Activated CD4-positive, alpha-beta T cell treated with anti-CD3 and anti-CD28 coated beads, Interleukin-2, amount 50 U/mL, for 1 hour (primary cell): ENCODE data around the gene SRPK2.

ENCODE experiments used
- DNase-seq: peaks from one replicate; pipeline ENCODE4 v3.0.0-alpha.2; 2020

SRPK2 gene

DNA sequence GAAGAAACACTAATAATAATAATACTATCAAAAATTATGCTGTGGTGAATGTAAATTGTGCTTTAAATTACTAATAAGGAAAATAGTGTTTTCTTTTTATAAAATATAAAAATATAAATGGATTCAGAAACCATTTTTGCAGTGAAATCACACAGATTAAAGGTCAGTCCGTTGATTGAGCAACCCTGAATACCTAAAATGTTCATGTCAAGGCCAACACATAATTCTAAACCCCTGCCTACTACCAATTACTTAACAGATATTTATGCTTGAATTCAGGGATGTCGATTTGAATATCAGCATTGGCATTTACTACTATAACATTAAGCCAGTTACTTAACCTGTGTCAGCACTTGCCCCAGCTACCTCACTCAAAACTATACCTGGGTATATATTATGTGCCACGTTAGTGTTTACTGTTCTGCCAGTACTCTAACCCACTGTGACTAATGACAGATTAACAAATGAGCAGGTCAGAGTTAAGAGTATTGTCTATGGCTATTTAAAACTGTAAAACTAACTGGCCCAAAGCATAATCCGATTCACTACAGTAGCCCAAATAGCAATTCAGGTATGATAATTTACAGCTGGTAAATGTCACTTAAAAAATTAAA, 209.7 kb downstream of the SRPK2 start:
- no peak for DNase-seq

DNA sequence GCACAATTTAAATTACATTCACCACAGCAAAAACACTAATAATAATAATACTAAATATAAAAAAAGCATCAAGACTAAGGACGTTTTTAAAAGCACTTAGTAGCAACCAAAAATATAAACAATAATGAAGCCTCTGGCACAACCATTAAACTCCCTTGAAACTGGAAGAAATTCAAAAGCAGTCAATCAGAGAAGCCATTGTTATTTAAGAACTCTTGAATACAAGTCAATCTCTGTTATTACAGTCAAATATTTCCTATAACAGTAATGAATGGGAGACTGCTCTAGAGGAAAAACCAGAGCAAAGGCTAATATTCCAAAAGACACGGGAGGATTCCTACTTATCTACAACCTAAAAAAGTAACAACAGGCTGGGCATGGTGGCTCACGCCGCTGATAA, 210.5 kb downstream of the SRPK2 start:
- DNase-seq: no peak

DNA sequence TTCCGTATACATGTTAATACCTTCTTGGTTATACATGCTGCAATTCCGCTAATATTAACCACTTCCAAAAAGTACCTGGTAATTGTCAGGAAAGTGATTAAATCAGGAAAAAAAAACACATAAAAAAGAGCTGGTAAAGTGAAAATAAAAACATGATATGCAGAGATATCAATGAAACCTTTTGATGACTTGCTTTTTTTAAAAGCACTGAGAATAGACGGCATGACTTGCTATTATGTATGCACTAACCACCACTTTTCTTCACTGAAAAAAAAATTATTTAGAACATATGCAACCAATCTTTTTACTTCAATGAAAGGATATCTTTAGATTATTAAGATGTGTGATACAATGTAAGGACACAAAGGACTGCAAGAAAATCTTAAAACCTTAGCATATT, 211.7 kb downstream of the SRPK2 start:
- DNase-seq: no peak

DNA sequence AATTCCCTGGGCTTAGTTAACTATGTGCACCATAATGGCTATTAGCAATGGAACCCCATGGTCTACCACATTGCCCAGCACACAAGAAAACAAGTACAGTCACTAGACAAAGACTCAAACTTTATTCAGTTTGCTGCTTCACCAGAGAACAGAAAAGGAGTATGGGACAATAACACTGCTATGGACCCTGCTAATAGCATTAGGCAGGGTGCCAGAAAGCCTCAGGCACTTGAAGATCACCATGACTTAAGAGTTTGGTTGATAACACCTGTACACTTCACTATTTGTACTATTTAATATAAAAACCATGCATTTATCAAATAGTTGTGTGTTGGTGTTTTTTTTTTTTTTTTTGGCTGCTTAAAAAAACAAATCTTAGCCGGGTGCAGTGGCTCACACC, 215.1 kb downstream of the SRPK2 start:
- no peak for DNase-seq

DNA sequence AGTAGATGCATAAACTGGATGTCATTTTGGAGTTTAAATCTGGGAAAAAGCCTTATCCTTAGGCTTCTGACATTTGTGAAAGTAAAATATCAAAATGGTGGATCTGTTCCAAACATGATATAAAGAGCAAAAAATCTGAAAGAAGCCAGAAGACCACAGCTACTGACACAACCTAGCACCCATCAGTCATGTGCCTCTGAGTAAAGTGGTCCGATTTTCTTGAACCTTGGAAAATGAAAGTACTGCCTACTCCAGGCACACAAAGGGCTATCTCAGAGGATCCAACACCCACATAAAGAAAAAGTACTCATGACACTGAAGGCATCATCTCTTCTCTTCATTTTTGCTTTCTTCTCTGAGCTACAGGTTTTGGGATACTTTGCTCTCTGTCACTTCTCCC, 224.0 kb downstream of the SRPK2 start:
- no peak for DNase-seq

DNA sequence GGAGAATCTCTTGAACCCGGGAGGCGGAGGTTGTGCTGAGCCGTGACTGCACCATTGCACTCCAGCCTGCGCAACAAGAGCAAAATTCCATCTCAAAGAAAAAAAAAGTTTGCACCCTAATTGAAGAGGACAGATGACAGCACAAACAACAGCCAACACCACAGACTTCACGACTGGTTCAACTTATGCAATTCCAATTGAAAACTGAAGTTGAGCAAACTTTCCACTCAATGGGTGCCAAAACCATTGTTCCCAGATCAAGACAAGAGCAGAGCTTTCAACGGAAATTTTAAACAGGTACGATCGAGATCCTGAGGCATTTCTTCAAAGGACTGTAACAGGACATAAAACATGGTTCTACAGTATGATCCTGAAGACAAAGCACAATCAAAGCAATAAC, 225.0 kb downstream of the SRPK2 start:
- no peak for DNase-seq

DNA sequence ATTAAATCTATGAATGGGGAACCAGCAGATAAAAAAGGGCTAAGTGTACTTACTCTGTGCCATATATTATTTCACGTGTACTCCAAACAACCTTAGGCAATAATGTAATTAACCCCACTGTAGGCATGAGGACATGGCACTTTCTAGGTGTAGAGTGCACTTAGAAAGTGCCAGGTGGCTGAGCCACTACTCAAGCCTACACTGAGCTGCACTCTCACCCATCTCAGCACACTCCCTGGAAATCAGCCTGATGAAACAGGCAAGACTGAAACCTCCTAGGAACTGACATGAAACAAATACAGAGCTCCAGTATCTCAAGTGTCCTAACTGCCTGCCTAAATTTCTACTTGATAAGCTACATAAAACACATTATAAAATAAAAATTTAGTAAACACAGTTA, 227.4 kb downstream of the SRPK2 start:
- DNase-seq: no peak

DNA sequence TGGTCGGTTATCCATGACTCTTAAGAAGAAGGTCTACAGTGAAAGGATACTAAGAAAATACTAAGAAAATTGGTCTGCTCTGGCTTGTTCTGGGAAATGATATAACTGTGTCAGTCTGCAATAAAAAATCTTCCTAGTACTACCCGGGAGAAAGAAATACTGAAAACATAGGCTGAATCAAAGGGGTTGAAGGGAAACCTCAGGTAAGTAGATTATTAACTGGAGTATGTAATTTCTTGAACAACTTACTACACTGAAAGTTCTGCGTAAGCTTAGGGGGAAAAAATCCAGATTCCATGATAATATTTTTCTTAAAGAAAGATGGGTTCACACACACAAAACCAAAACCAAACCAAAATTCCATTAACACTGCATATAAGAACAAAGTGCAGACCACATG, 231.4 kb downstream of the SRPK2 start:
- DNase-seq: no peak

DNA sequence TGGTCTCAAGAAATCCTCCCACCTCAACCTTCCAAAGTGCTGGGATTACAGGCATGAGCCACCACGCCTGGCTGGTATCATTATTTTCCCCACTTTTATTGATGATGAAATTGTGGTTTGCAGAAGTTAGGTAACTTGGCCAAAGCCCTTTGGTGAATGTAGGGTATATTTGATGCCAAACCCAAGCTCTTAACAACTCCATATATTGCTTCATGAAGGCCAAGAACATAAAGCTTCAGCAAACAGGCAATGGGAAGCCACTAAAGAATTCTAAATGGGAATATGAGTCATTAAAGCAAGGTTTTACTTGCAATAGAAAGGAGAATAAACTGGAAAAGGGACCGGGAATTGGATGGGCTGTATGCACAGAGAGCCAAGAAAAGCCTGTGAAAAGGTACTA, 232.0 kb downstream of the SRPK2 start:
- no peak for DNase-seq

DNA sequence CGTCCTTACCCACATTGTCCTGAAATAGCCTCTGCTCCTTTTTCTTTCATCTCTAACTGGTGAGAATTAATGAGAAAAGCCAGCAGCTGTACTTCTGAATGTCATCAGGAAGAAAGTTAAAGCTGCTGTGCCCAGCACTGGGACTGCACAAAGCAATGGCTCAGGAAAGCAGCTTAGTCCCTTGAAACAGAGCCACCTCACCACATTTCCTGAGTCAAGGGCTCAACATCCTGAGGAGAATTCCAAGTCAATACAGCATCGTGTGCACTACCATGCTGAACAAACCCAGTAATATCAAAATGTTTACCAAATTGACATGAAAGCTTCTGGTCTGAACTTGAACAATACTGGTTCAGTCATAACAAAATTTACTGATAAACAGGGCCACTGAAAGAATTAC, 234.6 kb downstream of the SRPK2 start:
- DNase-seq: no peak

DNA sequence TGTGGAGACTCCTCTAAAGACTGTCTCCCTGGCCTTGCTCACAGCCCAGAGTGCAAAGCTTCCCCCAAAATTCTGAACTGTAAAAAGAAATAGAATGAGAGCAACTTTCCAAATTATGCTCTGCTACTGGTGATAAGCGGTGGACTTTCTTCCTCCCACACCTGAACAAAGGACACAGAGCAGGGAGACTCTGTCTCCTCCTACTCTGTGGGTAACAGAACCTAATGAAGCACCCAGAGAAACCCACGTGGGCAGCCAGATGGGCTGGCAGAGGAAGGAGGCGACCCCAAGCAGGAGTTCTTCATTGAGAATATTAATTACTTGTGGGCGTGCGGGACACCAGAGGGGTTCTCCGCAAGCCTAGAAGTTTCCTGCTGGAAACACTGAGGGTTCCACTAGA, 235.2 kb downstream of the SRPK2 start:
- no peak for DNase-seq

DNA sequence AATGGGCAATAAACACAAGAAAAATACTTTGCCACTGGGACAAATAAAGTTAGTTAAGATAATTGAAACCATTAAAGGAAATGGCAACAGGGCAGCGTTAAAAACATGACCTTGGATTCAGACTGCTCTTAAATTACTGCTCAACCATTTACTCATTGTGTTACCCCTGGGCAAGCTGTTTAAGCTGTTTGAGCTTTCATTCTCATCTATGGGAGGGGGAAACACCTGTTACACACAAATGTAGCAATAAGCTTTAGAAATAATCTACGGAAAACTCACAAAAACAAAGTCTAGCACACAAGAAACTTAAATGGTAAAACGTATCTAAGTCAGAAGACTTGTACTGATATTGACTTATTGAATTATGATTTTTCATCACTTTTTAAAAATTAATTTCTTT, 237.6 kb downstream of the SRPK2 start:
- no peak for DNase-seq

DNA sequence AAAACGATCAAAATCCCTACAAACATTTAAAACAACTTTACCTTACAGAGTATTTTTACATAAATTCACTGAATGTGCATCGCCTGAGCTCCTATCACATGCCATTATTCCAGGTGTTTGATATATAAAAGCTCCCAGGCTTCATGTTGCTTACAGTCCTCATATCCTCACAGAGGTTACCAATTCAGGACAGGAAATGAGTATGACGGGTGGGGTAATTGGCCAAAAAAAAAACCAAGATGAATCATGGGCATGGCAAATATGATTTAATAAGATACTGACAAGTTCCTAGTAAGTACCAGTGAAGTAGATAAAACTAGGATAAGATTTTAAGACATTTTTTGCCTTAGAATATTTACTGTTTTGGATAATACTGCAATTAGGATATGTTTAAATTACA, 238.9 kb downstream of the SRPK2 start:
- DNase-seq: no peak

DNA sequence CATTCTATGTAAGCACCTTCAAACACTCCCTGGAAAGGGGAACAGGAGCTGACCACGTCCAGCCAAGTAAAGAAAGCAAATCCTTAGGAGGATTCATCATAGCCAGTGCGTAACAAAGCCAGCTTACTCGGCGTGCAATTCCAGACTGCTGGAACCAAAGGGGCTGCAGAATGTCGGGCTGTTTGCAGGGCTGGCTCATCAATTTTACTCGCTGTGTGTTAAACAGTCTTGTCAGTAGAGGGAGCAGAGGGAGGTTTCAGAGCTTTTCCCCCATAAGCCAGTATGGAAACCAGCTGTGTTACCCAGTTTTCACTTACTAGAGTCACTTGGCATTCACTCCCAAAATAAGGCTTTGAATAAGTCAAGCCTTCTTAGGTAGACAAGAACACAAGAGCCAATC, 247.7 kb downstream of the SRPK2 start:
- no peak for DNase-seq

DNA sequence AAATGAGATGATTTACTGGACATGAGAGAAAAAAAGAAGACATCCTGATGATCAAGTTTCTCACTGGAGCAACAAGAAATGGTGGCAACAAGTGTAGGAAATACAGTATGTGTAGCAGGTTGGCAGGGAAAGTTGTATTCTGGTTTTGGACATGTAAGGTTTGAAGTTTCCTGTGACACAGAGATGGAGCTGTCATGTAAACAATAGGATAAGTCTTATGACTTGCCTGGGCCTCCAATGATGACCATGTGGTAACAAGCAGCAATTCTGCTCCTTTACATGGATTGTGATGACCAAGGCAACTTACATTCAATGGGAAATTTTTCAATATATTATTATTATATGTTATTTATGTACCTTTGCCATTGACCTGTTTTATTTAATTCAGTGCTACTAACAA, 249.3 kb downstream of the SRPK2 start:
- no peak for DNase-seq

DNA sequence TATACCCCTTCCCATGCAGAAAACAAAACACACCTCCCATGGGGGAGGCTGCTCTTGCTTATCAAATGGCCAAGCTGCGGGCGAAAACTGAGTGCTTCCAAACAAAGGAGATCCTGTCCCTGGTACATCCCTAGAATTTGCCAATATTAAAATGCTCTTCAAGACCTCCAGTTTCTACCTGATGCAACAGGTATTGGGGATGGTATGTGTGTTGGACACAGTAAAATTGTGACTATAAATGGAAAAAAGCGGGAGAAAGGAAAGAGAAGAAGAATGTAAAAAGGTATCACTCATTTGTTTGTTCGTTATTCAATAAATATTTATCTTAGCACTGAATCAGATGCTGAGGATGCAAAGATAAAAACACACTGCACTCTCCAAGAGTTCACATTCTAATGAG, 250.8 kb downstream of the SRPK2 start:
- no peak for DNase-seq

DNA sequence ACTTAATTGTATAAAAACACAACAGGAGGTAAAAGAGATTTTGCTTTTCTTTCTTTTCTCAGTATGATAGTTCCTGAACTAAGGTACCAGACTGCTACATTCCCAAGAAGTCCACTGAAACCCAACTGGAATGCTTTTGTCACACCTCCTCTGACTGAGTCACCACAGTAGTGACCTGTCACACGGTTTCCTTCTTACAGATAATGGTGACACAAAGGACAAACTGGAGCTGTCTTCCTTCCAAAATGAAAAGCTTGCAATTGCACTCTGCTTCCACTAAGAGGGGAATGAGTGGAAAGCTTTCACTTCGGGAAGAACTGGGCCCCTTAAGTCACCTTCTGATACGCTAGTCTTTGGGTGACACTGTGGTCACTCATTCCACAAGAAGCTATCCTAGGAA, 252.5 kb downstream of the SRPK2 start:
- no peak for DNase-seq

DNA sequence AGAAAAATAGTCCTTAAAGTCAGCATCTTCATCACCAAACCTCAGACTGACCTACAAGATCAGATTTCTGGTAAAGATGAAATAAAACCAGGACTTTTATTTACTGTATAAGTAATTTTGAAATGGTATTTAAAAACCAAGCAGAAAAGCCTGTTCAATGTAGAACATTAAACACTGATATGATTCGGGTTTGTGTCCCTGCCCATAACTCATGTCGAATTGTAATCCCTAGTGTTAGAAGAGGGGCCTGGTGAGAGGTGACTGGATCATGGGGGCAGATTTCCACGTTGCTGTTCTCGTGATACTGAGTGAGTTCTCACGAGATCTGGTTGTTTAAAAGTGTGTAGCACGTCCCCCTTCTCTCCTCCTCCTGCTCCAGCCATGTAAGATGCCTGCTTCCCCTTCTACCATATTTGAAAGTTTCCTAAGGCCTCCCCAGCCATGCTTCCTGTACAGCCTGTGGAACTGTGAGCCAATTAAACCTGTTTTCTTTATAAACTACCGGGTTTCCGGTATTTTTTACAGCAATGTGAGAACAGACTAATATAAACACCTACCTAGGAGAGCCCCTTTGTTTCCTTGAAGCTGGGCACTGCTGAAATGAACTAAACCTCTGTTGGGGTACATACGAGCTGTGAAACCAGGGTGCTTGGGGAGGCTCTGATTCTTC, 254.6 kb downstream of the SRPK2 start:
- no peak for DNase-seq

DNA sequence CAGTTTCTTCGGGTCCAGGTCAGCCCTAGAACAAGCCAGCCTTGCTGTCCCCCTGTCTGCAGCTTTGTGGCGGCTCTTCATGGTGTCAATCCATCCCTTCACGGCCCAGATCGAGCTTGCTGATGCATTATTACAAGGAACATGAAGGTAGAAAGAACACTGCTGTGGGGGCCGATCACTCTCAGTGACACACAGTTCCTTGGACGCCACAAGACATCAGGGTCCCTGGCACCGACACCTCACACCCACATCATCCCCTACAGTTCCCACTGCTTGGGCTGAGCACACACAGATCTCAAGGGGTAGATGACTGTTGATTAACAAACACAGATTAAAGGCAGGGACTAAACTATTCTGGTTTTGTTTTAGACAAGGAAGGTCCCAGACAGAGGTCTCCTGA, 255.4 kb downstream of the SRPK2 start:
- no peak for DNase-seq

DNA sequence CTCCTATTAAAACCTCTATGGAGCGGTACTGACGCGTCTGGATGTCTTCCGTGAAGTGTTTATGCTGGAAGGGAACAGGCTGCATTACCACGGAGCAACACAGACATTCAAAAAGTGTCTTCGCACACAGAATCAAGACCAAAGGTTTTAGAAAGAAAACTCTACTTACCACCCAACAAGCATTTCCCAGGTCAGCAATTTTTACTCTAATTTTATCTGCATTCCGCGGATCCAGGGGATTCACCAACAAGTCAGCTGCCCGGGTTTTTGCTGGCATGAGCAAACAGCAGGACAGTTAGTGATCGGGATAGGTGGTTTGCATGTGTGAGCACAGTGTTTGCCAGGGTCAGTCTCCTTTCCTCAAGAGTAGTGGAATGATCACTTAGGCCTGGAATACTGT, 255.9 kb downstream of the SRPK2 start:
- DNase-seq: no peak

DNA sequence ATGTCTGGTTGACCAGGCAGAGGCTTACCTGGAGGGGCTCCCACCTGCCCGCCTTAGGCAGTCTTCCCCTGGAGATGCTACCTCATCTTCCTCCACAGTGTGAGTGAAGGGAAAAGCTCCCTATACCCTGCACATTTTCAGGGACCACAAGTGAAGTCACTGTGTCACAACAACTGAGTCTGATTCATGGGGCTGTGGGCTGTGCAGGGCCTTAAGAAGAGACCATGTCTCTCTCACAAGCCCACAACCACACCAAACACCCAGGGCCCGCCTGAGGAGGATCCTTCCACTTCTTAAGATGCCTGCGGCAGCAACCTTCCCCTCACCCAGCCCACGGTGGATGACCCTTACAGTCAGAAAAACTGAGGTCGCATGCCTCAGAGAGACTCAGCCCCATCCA, 256.4 kb downstream of the SRPK2 start:
- DNase-seq: no peak

DNA sequence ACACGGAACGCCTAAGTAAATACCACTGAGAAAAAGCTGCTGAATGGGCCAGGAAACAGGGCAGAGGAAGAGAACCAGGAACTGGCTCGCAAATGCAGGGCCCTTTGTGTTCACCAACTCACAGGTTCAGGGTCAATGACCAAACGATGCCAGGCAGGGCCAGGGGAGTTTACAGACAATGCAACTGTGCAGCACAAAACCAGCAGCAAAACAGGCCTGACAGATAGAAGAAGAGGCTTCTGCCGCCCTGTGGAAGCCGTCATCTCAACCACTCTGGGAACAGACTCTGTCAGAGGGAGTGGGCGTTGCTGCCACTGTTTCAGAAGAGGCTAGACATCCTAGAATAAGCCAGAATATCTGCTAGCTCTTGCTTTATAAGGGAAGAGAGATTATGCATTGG, 256.8 kb downstream of the SRPK2 start:
- no peak for DNase-seq

DNA sequence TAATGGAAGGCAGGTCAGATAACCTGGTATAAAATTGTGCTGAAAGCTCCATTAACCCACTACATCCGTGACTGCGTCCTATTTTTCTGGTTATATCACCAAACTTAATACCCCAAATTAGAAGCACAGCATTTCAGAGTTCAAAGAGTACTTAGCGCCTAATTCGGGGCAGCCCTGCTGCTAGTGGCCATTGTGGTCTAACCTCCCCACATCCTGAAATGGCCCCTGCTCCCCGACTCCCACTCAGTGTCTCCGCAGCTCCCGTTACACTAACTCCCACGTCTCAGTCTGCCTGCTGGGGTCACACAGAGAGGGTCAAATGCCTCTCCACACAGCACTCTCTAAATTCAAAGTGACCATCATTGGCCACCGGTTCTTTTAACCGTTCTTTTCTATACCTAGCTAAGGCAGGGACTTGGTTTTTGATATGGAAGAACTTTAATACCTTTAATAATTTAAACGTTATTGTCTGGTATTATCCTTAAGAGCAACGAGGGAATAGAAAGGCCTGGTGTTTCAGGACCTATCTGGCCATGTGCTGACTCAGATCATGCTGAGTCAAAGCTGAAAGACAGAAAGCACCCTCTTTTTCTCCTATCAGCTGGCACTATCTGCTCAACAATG, 257.6 kb downstream of the SRPK2 start:
- no peak for DNase-seq

DNA sequence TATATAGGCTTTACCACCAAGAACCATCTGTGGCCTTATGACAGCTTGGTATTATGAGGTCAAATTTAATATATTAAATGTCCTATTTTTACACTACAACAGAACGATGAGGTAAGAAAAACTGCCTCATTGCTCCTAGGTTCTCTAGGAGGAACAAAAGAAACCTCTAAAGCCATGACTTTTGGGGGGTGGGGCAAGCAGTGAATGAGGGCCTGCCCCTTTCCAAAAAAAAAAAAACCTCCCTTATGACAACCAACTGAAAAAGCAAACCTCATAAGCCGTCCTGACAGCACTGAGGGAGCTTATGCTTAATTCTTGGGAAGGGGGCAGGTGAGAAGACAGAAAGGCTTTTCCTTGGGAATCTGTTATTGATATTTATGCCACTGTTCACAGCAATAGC, 258.1 kb downstream of the SRPK2 start:
- no peak for DNase-seq

DNA sequence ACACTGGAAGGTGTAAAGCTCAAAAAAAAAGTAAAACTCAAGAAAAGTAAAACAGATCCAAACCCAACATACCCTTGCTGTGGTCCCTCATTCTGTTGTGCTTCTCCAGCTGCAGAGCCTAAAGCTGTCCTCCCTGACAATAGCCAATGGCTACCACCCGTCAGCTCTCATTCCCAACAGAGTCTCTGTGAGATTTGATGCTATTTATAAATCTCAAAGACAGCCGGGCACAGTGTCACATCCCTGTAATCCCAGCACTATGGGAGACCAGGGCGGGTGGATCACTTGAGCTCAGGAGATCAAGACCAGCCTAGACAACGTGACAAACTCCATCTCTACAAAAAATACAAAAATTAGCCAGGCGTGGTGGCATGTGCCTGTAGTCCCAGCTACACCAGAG, 258.7 kb downstream of the SRPK2 start:
- no peak for DNase-seq
